ENCODE data around the gene AMIGO3.
"Not testable (repeated sequence)": the region's sequence is repeated elsewhere in the genome, so short reads cannot be mapped to it uniquely, and the experiment has no call there.

DNA sequence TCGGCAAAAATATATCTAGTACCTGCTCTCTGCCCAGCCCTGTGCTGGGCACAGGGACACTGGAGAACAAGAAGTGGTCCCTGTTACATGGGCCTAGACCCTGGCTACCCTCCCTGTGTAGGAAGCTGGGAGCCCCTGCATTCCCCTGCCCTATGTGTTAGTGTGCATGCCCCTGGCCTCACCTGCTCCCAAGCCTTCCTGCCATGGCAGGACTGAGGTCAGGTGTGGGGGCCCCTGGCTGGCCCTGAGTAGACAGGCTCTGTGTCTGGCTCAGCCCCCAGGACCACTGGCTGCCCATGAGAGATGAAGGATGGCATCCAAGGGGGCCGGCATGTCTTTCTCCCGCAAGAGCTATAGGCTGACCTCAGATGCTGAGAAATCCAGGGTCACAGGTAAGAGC, 28.6 kb downstream of the AMIGO3 start:
- TF ChIP-seq, protein P1, sequence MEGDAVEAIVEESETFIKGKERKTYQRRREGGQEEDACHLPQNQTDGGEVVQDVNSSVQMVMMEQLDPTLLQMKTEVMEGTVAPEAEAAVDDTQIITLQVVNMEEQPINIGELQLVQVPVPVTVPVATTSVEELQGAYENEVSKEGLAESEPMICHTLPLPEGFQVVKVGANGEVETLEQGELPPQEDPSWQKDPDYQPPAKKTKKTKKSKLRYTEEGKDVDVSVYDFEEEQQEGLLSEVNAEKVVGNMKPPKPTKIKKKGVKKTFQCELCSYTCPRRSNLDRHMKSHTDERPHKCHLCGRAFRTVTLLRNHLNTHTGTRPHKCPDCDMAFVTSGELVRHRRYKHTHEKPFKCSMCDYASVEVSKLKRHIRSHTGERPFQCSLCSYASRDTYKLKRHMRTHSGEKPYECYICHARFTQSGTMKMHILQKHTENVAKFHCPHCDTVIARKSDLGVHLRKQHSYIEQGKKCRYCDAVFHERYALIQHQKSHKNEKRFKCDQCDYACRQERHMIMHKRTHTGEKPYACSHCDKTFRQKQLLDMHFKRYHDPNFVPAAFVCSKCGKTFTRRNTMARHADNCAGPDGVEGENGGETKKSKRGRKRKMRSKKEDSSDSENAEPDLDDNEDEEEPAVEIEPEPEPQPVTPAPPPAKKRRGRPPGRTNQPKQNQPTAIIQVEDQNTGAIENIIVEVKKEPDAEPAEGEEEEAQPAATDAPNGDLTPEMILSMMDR (conservative IDR thresholded peaks at IDR 0.05): not testable (repeated sequence)
- TF ChIP-seq EZH2 (IDR thresholded peaks at IDR 0.05; ENCODE audit: low read depth): not testable (repeated sequence)
